GM13976 (cell line): ENCODE measurements around the gene MEF2C.

Source experiments
- DNase-seq: peaks from one replicate; pipeline ENCODE4 v3.0.0; 2012; ENCODE audit warnings: low spot score
- CTCF ChIP-seq: IDR thresholded peaks from 2 replicates; pipeline ENCODE4 v1.5.1; 2012; ENCODE audit warnings: borderline replicate concordance, mild to moderate bottlenecking; ENCODE audit not compliant: insufficient read depth; ENCODE audit errors: extremely low read depth, missing control alignments, control extremely low read depth
- in situ Hi-C: fragments of 300-500 bp; cut with MboI; formaldehyde crosslinking; loops from one replicate; pipeline ENCODE4 v1.12.0; 2022; ENCODE audit warnings: low sequenced_read_pairs, mixed read lengths, inconsistent platforms; ENCODE audit not compliant: unreplicated experiment

The MEF2C gene

GRCh38 chr5:88680253-88681132 lies 202.5 kb downstream of the MEF2C start:
- DNase-seq = peak; percentile 89
- peak; percentile 97 for TF ChIP-seq CTCF
- in situ Hi-C loops = loop anchor here (10.0 kb wide), 1 partner anchor 896 kb away; no protein-coding TSS in a partner anchor

- DNase-seq = no peak
- TF ChIP-seq CTCF = no peak
- in situ Hi-C loops = loop anchor here (10.0 kb wide), 2 partner anchors 535 to 895 kb away; no protein-coding TSS in a partner anchor
These were observed 203.3 kb downstream of the MEF2C start for GRCh38 chr5:88679638-88680037.

GRCh38 chr5:88678770-88679381 lies 204.1 kb downstream of the MEF2C start:
- no peak for DNase-seq
- in situ Hi-C loops = loop anchor here (10.0 kb wide), 1 partner anchor 534 kb away; no protein-coding TSS in a partner anchor
- no peak for TF ChIP-seq CTCF

- in situ Hi-C loops = loop anchor here (10.0 kb wide), 1 partner anchor 533 kb away; no protein-coding TSS in a partner anchor
- TF ChIP-seq CTCF = no peak
- no peak for DNase-seq
These were observed 204.8 kb downstream of the MEF2C start for GRCh38 chr5:88677943-88678769.

- no peak for TF ChIP-seq CTCF
- in situ Hi-C loops = loop anchor here (10.0 kb wide), 1 partner anchor 533 kb away; no protein-coding TSS in a partner anchor
These were observed 205.5 kb downstream of the MEF2C start for GRCh38 chr5:88677376-88677895.

GRCh38 chr5:88676637-88677375 lies 206.2 kb downstream of the MEF2C start:
- in situ Hi-C loops = loop anchor here (10.0 kb wide), 1 partner anchor 532 kb away; no protein-coding TSS in a partner anchor
- no peak for TF ChIP-seq CTCF
- no peak for DNase-seq

More at GRCh38 chr5:88677376-88677895, 205.5 kb downstream of the MEF2C start:
- no peak for DNase-seq
